ENCODE results near the gene OR2F2. TPM values are rescaled to one million over a fixed set of nuclear protein-coding genes. Genes with fewer than 3 reads are reported as not detected.

Gene OR2F2
- total RNA-seq, 2 donors from 2014 or later, result not detected

- Histone ChIP-seq H3K4me1 (no peaks in the 10 kb centered on the region), H3K9me3 (no peaks in the 10 kb centered on the region), H3K4me3 (no peak overlapping the region), H3K27me3 (no peaks in the 10 kb centered on the region), H3K27ac (no peak overlapping the region), H3K36me3 (no peaks in the 10 kb centered on the region)
- no peak for TF ChIP-seq CTCF (IDR thresholded peaks at IDR 0.05)
- no peak for DNase-seq (ENCODE audit: low spot score)
Measured at GRCh38 chr7:143954135-143954534, 19.1 kb downstream of the OR2F2 start.

DNA sequence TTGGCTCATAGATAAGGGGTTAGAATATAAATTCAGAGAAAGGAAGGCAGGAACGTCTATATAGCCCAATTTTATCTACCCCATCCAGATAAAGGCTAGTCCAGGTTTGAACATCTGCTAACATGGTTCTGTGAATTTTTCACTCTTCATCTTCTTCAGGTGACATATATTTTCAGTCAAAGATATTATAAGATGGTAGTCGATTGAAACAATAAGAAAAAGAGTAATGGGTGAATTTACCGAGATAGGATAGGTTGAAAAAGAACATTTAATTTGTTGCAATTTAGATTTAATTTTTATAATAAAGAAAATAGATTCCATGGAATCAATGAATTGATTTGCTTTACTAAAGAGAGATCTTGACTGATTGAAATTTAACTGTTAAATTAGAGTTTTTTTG is 19.5 kb downstream of the OR2F2 start, which contains the start of gene OR2F1:
Gene OR2F1, plus strand, starts transcription at position 301 of the 400 bp plus-strand sequence. CDS start 5,127 bp downstream, outside the sequence.
- no peak for TF ChIP-seq CTCF (IDR thresholded peaks at IDR 0.05)
- H3K27ac ChIP-seq, result no peak within 1 kb of the TSS

DNA sequence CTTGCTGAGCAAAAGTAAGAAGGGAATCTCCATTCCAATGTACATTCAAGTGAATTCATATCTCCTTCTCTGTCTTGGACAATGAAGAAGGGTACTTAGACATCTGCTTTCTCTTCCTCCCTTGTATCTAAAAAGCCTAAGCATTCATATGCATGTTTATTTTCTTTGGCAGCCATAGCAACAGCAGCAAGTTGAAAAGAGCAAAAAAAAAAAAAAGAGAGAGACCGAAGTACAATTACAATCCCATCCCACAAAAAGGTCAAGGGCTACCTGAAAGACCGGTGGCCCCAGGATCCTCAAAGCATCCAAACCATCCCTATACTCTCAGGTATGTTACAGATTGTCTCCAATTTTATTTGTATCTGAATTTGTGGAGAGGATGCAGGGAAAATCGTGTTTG is 23.7 kb downstream of the OR2F2 start:
- no peak for TF ChIP-seq CTCF (IDR thresholded peaks at IDR 0.05)
- no peak overlapping the region for H3K4me3 ChIP-seq
- H3K27ac ChIP-seq, result no peak overlapping the region
- DNase-seq (ENCODE audit: low spot score), result no peak
- H3K27me3 ChIP-seq, result no peaks in the 10 kb centered on the region
- H3K9me3 ChIP-seq, result no peaks in the 10 kb centered on the region
- no peaks in the 10 kb centered on the region for H3K4me1 ChIP-seq
- H3K36me3 ChIP-seq, result no peaks in the 10 kb centered on the region

More for the DNA sequence above, 19.5 kb downstream of the OR2F2 start, which contains the start of gene OR2F1:
- DNase-seq (ENCODE audit: low spot score), result no peak
- no peaks in the 10 kb centered on the region for H3K4me1 ChIP-seq
- H3K36me3 ChIP-seq, result no peaks in the 10 kb centered on the region
- H3K27me3 ChIP-seq, result no peaks in the 10 kb centered on the region
- no peak within 1 kb of the TSS for H3K4me3 ChIP-seq
- no peaks in the 10 kb centered on the region for H3K9me3 ChIP-seq

DNA sequence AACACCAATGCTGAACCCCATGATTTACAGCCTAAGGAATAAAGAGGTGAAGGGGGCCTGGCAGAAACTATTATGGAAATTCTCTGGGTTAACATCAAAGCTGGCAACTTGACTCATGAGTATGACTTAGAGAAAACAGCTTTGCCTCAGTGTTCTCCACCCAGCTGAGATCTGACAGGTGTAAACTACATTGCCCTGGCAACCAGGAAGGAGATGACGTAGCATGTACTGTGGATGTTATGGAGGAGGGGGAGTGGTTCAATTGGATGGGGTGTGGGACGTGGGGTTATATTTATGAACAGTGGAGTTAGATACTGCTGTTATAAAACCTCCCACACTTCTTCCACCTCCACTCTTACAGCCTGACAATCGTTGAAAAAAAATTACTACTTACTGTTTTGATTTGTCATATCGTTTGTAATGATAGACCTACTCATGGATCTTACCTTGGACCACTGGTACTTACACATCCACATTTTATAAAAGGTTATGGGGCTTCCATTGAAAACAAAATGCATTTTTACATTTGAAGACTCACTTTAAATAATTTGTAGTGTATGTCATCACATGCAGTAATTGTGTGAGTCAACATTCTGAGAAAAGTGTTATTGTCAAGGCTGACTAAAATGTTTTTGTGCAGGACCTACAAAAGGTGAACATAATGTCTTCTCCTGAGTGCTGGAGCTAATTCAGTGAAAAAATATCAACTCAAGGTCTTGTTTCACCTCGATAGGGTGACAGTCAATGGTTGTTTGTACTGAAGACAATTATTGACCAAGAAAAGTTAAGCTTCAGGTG is 26.0 kb downstream of the OR2F2 start:
- DNase-seq (ENCODE audit: low spot score), result no peak
- Histone ChIP-seq H3K4me1 (no peaks in the 10 kb centered on the region), H3K27ac (no peak overlapping the region), H3K36me3 (no peaks in the 10 kb centered on the region), H3K27me3 (no peaks in the 10 kb centered on the region), H3K9me3 (no peaks in the 10 kb centered on the region), H3K4me3 (no peak overlapping the region)
- TF ChIP-seq CTCF (IDR thresholded peaks at IDR 0.05), result no peak

DNA sequence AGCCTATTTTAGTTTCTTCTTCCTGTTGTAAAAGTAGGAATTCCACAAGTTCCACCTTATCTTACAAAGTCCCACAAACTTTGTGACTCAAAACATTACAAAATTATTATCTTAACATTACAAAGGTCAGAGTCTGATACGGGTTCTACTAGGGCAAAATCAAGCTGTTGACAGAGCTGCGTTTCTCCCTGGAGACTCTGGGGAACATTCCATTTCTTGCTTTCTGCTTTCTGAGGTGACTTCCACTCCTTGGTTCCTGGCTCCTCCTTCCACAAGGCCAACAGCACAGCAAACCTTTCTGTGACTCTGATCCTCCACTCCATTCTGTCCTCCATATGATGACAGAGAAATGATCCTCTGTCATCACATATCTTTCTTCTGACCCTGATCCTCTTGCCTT is 30.2 kb downstream of the OR2F2 start:
- Histone ChIP-seq H3K4me1 (no peaks in the 10 kb centered on the region), H3K9me3 (no peaks in the 10 kb centered on the region), H3K27me3 (no peaks in the 10 kb centered on the region), H3K27ac (no peak overlapping the region), H3K36me3 (no peaks in the 10 kb centered on the region), H3K4me3 (no peak overlapping the region)
- TF ChIP-seq CTCF (IDR thresholded peaks at IDR 0.05), result no peak
- no peak for DNase-seq (ENCODE audit: low spot score)
